Ramos (cell line): ENCODE measurements around the gene GMDS.

ENCODE experiments used
- in situ Hi-C: fragments of 300-500 bp; cut with MboI; formaldehyde crosslinking; loops from one replicate; pipeline ENCODE4 v1.14.3; 2022; ENCODE audit warnings: low sequenced_read_pairs; ENCODE audit not compliant: unreplicated experiment

GMDS gene

GRCh38 chr6:1884313-1884712 lies 361.1 kb downstream of the GMDS start:
- in situ Hi-C loops: no loop called here

DNA sequence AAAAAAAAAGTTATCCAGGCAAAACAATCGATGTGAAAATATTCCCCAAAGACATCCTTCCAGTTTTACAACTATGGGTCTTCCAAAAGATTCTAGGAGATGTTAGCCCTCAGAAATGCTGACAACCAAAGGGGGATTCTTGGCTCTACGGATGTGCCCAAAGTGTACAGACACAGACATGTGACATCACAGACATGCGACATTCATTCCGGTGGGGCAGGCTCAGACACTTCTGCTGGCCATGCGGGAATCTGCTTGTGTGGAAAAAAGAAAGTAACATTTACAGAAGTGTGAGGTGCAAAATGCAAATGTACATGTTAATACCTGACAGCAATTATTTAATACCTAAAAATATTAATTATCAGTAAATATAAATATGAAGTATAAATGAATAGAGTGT lies 367.1 kb downstream of the GMDS start:
- in situ Hi-C loops: no loop called here

DNA sequence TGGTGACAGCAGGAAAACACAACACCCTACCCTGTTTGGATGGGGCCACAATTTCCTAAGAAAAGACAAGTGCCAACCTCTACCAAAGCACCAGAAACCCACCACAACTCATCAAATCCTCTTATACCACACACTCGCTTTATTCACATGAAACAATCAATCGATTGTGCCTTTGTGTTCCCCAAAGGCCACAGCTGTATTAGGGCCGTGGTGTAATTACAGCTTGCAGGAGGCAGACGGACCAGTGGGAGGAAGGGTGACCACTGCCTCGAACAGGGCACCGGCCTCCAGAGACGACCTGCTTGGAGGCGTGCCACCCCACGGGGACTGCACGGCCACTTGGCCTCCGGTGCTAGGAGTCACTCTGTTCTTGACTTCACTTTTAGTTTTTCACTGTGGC lies 371.6 kb downstream of the GMDS start:
- in situ Hi-C loops: no loop called here

DNA sequence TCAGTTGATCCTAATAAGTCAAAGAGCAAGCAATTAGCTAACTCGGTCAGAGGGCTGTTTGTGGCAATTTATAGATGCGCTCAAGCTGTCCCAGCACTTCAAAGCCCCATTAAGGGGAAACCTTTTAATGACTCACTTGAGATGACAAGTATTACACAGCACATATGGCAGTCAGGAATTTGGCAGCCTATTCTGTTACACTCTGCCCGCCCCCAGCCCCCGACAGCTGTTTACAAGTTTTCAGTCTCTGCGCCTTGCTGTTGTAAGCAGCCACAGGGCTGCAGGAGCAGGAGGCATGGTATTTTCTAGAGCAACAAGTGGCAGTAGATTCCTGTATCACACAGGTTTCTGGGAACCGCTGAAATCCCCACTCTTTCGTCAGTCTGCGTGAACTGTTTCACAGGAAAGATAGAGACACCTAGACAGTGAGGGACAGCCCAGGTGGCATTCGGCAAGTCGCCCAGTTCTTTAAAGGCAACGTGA lies 372.7 kb downstream of the GMDS start:
- in situ Hi-C loops: no loop called here

DNA sequence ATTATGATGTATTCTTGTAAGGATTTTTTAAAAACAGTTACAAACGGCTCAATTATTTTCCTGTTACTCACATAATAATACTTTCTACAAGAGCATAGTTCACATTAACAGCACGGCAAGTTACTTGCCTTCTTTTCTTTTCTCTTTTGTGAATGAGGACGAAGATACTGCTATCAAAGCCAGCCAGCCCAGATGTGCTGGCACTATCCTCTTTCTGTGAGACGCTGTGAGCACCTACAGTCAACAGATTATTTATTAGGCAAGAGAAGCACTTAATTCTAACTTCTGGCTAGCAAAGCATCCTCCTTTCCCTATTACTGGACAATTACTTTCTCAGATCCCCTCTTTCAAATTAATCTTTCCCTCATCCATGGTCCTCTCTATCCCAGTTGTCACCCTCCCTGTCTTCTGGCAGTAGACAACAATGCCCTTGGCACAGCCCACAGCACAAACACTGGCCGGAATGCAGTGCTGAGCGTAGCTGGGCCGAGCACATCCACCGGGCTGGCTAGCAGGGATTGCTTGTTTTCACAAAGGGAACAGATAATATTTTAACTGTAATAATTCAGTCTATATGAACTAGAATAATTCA lies 373.6 kb downstream of the GMDS start:
- in situ Hi-C loops: no loop called here

DNA sequence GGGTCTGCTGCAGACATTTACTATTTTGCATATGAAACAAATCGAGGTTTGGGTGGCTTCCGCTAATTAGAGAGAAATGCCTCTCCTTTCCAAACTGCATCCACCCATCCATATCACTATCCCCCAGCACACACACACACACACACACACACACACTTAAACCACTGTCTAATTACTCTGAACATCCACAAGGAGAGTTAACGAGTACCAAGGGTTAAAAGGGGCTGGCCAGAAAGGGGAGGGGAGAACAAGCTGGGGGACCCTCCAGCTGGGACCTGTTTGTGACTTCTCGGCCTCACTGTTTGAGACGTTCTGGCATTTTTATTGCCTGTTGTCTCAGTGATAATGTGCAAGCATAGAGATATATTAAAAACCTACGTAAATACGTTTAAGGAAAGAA lies 374.5 kb downstream of the GMDS start:
- in situ Hi-C loops: no loop called here

DNA sequence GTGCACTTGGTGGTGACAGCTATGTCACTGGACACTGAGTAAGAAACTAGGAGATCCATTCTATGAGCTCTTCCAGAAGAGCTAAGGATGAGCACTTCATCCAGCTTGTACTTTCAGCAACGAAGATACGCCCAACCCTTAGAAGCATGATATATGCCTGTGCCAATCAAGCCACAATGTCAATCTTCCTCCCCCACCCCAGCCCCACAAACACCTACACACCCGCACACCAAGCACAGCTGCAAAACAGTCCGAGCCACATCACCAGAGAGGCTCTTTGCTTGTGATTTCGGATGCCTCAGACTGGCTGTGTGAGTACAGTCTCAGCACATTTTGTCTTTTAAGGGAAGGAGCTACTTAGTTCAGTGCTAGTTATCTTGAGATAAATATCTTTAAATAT lies 375.2 kb downstream of the GMDS start:
- in situ Hi-C loops: no loop called here

GRCh38 chr6:1869769-1870168 lies 375.6 kb downstream of the GMDS start:
- in situ Hi-C loops: no loop called here

- in situ Hi-C loops: no loop called here
These were observed 376.1 kb downstream of the GMDS start for GRCh38 chr6:1869308-1869707.

DNA sequence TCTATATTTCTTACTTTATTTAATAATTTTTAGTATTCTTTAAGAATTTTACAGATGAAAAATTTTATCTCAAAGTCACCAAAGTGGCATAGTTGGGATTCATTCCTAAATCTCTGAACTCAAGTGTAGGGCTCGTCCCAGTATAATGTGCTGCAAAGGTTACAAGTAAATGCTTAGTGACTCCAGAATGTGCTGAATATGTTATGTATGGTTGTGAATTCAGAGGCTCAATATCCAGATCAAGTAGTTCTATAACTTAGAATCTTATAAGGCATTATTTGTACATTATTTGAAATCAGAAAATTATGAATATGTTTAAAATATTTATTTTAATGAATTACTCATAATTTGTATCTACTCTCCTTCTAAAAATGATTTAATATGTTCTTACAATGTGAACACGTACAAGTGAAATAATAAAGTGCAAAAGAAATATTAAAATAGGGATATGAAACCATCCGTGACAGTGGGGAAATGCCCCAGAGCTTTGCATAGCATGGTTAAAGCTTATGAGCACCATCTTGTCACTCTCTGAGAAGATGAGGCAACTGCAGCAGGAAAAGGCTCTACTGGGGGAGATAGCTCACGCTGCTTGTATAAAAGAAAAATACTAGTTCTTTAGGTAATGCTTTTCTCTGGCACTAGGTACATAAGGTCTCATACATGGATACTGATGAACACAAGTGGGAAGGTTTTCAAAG lies 376.7 kb downstream of the GMDS start:
- in situ Hi-C loops: no loop called here

GRCh38 chr6:1867197-1867596 lies 378.2 kb downstream of the GMDS start:
- in situ Hi-C loops: no loop called here

GRCh38 chr6:1865585-1865984 lies 379.8 kb downstream of the GMDS start:
- in situ Hi-C loops: no loop called here

DNA sequence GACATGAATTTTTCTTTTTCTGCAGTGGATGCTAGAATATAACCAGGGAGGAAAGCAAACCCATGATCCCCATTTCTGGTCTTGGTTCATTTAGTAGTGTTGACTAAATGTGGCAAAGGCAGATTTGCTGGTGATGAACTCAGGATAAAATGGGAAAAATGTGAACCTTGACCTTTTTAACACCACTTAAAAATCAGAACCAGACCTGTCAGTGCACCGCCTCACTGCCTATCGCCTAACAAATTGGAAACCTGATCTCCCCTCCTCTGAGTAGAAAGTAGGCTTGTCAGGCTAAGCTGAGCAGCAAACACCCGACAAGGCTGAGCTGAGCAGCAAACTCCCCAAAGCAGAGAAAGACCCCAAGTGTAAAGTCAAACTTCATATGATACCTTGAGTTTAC lies 380.9 kb downstream of the GMDS start:
- in situ Hi-C loops: no loop called here

GRCh38 chr6:1862411-1862810 lies 383.0 kb downstream of the GMDS start:
- in situ Hi-C loops: no loop called here

GRCh38 chr6:1860756-1861348 lies 384.6 kb downstream of the GMDS start:
- in situ Hi-C loops: no loop called here

DNA sequence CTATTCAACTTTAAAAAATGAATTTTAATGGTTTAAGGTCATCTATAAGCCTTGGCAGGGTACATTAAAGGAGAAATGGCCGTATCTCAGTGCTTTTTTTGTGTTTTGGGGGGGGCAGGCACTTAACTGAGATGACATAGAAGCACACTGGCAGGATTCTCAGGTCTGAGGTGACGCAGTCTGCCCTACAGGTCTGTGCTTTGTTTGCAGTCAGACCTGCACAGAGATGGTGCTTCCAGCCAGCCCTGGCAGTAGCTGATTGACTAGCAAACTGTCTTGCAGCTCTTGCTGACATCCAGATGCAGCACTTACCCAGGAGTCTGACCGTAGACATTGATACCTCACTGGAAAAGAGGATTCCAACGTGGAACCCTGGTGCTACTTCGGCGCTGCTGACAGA lies 386.5 kb downstream of the GMDS start:
- in situ Hi-C loops: no loop called here

- in situ Hi-C loops: no loop called here
These were observed 387.2 kb downstream of the GMDS start for GRCh38 chr6:1858196-1858595.

- in situ Hi-C loops: no loop called here
These were observed 389.0 kb downstream of the GMDS start for GRCh38 chr6:1856381-1856780.

GRCh38 chr6:1855890-1856289 lies 389.5 kb downstream of the GMDS start:
- in situ Hi-C loops: no loop called here

DNA sequence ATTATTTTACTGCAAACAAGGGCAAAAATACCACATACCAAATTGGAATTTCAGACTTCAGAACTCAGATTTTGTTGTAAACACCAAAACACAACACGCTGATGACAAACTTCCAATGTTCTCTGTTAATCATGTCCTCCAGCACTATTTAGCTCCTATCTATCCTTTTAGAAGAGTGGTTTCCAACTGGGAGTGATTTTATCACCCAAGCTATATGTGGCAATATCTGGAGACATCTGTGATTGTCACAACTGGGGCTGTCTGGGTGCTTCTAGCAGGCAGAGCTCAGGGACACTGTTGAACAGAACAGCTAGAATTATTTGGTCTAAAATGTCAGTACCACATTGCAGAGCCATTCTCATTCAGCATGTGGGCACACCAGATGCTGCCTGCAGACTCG lies 391.1 kb downstream of the GMDS start:
- in situ Hi-C loops: no loop called here

DNA sequence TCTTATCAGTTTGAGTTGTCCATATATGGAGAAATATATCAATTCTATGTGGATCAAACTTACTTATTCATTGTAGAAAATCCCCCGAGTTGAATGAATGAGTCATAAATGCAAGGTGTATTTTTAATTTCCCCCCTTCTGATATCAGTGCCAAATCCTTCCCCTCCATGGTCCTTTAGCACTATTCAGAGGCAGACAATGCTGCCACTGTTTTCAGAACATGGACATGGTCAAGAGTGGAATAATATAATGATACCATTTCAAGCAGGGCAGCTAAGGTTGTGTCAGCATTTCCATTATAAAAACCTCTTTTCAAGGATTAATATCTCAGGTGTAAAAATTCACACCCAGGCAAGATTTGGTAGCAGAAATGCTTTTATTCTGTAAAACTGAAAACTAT lies 391.6 kb downstream of the GMDS start:
- in situ Hi-C loops: no loop called here
